Sciatic nerve (tissue), 2 donors: Measurements from ENCODE around the gene TLR7. TPM values are rescaled to one million over a fixed set of nuclear protein-coding genes. Genes with fewer than 3 reads are reported as not detected.
A peak's percentile ranks its signal among the peaks of the same experiment; 100 is the strongest.

Experiments used
- ATAC-seq: fragments of 200-7000 bp; cut with Tn5 transposase; one replicate; pipeline ENCODE4 v1.9.1; 2020; ENCODE audit warnings: mild to moderate bottlenecking, moderate library complexity
- DNase-seq: peaks from one replicate; pipeline ENCODE4 v3.0.0-alpha.2; 2020; ENCODE audit warnings: low spot score
- intact Hi-C: fragments of 100-400 bp; cut with DNase I; formaldehyde crosslinking; loops from one replicate; pipeline ENCODE4 v1.14.2; 2022
- total RNA-seq: library from RNA; stranded (reverse); fragmentation: NEBNext Ultra II Directional; extraction: Animal tissue kit (Norgen Biotek cat#: 25700); gene quantifications from one replicate; pipeline ENCODE4 v1.2.1, GENCODE V29; 2021
- donor health status: DM: no; HTN: no; CAD: no.
- donor health status: DM: no; HTN: no; CAD: no.

The TLR7 gene
- 4.5 TPM for total RNA-seq

DNA sequence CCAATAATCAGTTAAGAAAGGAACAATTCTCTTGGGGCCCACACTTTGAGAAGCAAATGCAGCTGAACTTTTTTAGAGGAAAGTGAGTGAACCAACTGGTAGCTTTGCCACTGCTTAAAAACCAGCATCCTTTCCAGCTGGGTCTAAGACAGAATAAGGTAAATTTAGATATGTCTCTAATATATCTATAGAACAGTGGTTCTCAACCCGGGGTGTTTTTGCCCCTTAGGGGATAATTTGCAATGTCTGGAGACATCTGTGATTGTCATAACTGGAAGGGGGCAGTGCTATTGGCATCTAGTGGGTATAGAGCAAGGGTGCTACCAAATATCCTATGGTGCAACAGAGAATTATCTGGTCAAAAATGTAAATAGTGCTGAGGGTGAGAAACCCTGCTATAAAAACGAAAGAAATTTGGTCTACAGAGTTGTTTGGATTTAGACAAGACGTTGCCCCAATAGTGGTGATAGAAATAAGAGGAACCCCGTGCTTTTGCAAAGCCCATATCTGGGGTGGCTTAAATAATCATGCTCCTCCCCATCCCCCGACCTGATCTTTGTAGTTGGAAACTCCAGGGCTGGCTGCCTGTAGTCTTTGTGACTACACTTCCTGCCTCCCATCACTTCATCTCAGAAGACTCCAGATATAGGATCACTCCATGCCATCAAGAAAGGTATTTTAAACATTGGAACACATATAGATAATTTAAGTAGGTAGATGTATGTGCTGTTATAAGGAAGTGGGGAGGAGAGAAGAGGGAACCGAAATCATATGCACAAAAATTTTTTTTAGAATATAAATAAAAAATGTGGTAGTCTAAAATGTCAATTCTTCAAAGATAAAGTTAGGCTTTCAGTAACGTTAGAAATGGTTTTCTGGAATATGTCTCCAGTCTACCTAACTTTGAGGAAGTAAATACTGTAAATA, at the start of gene TLR7:
Gene TLR7, plus strand, starts transcription at position 622 of the 927 bp plus-strand sequence. CDS start 507 bp downstream, outside the sequence.
- DNase-seq (no peak), ATAC-seq (no peak)
- intact Hi-C loops = no loop called here

DNA sequence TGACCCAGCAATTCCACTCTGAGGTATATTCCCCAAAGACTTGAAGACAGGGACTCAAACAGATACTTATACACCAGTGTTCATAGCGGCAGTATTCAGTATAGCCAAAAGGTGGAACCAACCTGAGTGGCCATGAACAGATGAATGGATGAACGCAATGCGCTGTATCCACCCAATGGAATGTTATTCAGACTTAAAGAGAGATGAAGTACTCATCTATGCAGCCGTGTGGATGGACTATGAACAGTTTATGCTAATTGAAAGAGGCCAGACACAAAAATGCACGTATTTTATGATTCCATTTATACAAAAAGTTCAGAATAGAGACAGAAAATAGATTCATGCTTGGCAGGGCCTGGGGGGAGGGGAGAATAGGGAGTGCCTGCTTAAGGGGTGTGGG, 49.3 kb upstream of the TLR7 start:
- DNase-seq (no peak), ATAC-seq (no peak)
- intact Hi-C loops = no loop called here

DNA sequence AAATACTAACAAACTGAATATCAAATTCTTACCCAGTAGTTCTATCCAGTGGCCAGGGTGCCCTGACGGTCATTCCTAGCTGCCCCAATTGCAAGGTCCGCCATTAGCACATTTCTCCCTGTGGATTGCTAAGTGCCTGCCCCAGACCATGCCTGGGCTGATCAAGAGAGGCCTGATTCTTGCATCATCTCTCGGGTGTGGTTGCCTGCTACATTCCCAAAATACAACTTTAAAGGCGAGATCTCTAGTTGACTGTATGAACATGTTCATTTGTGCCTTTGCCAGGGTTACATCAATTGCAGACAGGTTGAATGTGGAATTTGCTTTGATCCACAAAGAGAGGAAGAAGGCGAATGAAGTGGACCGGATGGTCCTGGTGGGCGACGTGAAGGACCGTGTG, 47.6 kb upstream of the TLR7 start:
- DNase-seq (no peak), ATAC-seq (no peak)
- intact Hi-C loops = no loop called here

DNA sequence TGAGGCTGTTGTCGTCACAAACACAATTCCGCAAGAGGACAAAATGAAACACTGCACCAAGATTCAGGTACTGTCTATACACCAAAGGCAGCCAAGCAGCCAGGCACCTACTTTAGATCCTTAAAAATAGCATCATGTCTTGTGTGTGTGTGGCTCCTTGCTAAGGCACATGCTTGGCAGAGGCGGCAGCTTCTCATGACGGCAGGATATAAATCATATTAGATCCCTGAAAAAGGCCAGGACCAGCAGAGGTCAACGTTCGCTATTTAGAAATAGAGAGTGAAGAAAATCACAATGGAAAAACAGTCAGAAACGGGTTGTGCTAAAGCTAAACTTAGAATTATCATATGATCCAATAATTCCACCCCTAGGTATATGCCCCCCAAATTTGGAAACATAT, 46.1 kb upstream of the TLR7 start:
- intact Hi-C loops = no loop called here
- DNase-seq (no peak), ATAC-seq (no peak)

DNA sequence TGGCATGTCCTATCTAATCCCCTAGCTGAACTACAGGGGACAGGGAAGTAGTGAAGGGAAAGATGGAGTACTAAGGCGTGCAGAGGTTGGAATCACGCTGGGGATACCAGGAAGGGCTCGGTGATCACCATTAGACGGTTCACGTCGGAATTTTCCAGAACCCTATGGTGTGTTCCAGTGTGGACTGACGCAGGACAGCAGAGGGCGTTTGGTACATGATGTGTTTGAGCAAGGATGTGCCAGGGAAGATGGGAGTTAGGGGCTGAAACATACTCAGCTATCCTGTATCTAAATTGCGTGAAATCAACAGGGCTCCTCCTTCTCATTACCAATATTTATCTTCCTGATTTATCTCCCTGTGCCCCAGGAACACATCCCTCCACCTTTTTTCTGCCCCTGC, 41.9 kb upstream of the TLR7 start:
- DNase-seq = no peak
- ATAC-seq = no peak
- intact Hi-C loops = no loop called here

DNA sequence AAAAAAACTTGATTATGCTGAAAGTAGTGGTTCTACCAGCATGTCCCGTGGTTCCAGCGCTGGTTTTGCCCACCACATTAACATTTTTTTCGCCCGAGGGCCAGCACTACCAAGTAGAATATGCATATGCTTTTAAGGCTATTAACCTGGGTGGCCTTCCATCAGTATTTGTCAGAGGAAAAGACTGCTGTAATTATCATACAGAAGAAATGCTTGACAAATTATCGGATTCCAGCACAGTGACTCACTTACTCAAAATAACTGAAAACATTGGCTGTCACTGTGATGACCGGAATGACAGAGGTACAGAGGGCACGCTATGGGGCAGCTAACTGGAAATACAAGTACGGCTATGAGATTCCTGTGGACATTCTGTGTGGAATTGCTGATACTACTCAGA, 41.1 kb upstream of the TLR7 start:
- ATAC-seq = no peak
- DNase-seq = no peak
- intact Hi-C loops = no loop called here

DNA sequence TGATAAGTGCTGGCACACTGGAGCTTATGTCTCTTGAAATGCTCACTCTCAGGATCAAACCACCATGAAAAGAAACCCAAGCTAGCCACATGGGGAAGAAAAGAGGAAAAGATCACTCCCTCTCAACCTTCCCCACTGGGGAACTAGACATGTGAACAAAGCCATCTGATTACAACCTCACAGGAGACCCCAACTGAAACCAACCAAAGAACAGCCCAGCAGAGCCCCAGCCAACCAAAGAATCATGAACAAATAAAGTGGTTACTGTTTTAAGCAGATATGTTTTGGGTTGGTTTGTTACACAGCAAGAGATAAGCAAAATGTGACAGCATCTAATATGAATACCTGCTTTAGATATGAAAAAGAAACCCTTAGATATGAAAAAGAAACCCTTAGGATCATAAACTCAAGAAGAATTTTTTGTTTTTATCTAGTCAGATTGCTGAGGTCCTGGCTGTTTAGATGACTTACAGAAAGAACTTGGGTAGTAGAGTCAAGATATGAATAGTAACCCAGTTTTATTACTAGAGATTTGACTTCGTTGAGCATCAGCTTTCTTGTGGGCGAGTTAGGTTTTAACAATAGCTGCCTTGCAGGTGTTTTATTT, 23.7 kb upstream of the TLR7 start:
- intact Hi-C loops = no loop called here
- DNase-seq (no peak), ATAC-seq (no peak)

DNA sequence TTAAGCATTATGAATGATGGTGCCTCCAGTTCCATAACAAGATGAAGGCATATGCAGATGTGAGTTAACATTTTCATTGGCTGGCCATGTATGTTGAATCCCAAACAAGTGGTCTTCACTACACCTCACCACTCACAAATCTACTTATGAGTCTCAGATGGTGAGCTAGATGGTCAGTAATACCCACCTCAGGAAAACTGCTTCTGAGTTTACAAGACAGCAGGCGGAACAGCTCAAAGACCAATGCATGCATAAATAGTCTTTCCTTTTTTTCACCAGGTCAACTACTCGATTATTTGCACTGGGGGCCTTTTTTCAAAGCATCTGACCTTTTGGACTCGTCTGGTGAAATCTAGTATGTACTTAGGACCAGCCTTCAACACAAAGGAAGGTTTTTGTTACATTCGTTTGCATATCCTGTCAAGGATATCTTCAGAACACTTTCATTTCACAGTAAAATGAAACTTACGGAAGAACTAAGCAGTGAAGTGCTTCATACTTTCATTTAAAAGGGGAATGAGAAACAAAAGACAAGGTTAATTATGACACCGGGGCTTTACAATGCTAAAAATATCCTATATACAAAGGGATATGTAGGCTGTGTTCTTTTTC, 23.1 kb upstream of the TLR7 start:
- intact Hi-C loops = no loop called here
- DNase-seq (no peak), ATAC-seq (no peak)

DNA sequence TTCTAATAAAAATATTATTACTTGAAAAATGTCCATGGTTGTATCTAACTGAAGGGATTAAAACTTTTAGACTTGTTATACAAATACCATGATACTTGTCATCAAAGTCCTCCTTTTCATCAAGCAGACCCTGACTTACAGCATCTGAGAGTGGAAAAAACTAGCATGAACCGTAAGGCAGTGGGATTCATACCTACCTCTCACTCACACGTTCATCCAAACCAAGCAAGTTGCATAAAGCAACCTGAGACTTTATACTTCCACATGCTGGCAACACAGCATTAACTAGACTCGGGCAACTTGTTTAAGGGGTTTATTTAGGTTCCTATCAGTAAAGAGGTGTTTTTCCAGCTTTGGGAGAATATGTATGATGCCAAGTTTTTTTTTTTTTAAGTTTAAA, 22.6 kb upstream of the TLR7 start:
- intact Hi-C loops = no loop called here
- no peak for ATAC-seq
- DNase-seq = no peak

DNA sequence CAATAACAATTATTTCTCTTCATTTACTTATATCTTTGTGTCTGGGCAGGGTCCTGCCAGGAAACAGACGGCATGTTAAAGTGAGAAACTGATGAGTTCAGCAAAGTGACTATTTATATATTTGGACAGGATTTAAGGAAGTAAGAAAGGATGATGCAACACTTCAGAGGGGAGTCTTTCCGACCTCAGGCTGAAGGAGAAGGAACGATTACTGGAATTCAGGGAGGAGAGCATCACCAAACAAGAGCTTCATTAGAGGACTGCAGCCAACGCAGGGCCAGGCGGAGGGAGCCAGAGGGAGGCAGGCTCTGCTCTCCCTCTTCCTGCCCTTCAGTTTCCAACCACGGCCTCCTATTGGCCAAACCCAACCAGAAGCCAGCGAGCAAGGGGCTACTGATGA, 1.5 kb upstream of the TLR7 start:
- DNase-seq (no peak), ATAC-seq (peak; percentile 32)
- intact Hi-C loops = no loop called here

DNA sequence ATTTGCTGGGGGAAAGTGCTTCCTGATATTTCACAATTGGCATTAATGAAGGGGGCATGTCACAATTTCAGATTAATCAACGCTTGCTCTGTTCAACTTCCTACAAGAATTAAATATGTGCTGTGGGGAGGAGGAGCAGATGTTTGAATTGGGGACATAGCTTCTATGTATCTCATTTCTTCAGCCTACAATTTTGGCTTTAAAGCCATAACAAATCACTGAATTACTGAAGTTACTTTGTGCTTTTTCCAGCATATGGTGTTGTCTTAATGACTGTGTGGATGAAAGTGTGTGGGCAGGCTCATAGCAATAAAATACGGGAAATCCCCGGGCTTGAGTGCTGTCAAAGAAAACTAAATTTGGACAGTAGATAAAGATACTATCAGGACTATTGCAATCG, 813 bp downstream of the TLR7 start:
- no peak for DNase-seq
- intact Hi-C loops = no loop called here
- ATAC-seq = no peak

DNA sequence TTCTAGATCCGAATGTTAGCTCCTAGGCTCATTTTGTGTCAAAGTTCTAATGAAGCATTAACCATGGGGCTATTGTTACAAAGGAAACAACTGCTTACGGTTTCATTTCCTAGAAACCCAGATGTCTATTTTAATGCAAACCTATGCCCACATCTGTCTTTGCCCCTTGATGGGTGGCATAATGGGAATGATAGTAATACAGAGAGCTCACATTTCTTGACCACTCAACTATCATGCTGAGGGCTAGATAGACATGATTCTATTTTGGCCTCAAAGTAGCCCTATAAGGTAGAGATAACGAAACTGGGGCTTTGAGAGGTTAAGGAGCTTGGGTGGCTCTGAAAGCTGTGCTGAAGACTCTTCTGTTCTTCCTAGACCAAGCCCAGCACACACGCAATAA, 1.9 kb downstream of the TLR7 start:
- DNase-seq = no peak
- intact Hi-C loops = no loop called here
- no peak for ATAC-seq

DNA sequence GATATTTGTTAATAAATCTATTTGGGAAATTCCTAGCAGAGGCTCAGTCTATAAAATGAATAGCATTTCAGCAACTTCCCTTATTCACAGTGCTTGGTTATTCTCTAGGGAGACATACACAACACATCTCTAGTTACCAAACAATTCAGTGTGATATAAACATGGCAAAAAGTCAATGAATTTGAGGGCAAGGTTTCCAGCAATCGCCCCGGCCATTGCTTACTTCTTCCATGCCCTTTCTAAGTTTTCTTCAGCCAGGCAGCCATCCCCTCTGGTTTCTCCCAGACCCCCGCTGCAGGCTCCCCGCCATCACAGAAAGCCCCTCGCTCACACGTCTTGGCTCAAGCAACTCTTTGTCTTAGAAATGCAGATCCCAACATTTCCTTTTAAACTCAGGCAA, 4.4 kb downstream of the TLR7 start:
- intact Hi-C loops = no loop called here
- ATAC-seq = no peak
- DNase-seq = no peak

DNA sequence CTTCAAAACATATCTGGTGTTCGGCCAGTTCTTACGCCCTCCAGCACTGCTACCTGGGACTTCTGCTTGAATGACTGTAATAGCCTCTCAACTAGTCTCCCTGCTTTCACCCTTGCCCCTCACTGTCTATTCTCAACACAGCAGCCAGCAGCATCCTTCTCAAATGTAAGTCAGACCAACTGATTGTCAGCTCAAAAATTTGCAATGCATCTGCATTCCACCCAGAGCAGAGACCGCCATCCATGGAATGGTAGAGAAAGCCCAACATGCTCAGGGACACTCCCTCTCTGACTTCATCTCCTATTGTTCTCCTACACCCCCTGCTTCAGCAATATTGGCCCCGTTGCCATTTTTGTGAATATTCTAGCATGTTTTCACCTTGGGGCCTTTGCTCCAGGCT, 5.9 kb downstream of the TLR7 start:
- ATAC-seq (no peak), DNase-seq (no peak)
- intact Hi-C loops = no loop called here

DNA sequence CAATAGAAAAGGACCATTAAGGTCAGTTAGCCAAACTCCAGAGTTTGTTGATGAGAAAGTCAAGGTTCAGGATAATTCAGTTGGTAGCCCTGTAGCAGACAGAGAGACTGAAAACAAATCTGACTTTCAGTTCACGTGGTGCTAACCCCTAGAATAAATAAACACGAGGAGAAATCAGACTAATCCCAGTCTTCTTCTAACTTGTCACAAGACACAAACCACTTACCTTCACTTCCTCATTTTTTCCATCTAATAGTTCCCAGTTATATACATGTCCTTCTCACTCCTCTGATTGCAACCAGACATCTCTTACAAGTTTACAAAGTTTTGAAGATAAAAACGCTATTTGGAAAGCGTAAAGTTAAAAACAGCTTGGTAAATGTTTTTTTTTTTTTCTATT, 7.7 kb downstream of the TLR7 start:
- no peak for ATAC-seq

DNA sequence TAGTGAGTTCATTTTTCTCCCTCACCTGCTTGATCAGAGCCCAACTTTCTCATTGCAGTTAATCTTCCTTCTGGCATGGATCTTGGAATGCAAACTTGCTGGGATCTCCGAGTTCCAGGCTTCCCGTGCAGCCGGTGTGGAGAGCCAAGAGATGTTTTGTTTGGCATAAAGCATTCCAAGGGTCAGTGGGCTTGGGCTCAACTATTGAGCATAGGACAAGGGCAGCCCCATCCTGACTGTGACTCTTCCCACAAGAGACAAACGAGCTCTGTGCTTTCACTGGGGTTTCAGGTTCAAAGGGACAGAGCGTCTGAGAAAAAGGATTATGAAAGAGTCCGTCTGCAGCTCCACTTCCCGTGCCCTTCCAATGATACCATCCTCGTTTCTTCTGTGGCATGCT, 10.5 kb downstream of the TLR7 start:
- ATAC-seq = no peak
- no peak for DNase-seq
- intact Hi-C loops = no loop called here

More for the DNA sequence above, 7.7 kb downstream of the TLR7 start:
- DNase-seq = no peak
- intact Hi-C loops = no loop called here

DNA sequence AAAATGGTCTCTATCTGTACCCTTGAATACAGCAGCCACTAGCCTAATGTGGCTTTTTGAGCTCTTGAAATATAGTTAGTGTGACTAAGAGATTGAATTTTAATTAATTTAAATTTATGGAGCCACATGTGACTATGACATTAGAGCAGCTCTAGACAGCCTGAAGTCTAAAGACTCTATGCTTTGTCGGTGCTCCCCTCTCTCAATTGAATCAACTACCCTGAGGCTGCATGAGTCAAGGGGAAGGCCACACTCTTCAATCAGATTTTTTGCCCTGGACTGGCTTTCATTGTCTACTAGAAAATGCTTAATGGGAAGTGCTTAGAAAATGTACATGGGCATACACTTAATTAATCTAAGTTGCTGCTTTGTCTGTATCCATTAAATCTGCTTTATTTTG, 11.7 kb downstream of the TLR7 start:
- DNase-seq (no peak), ATAC-seq (no peak)
- intact Hi-C loops = no loop called here

DNA sequence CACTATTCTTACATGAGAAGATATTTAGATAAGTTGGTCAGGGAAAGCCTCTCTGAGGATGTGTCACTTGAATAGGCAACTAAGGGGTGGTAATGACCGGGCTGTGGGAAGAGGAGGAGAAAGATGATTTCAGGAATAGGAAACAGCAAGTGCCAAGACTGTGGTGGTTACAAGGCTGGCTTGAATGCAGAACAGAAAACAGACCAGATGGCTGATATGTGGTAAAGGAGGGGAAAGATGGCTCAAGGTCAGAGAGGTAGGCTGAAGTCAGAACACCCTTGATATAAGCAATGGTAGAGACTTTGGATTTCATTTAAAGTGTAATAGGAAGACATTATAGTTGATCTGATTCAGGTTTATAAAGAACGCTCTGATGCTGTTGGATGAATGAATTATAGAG, 15.0 kb downstream of the TLR7 start:
- intact Hi-C loops = no loop called here
- ATAC-seq (no peak), DNase-seq (no peak)

DNA sequence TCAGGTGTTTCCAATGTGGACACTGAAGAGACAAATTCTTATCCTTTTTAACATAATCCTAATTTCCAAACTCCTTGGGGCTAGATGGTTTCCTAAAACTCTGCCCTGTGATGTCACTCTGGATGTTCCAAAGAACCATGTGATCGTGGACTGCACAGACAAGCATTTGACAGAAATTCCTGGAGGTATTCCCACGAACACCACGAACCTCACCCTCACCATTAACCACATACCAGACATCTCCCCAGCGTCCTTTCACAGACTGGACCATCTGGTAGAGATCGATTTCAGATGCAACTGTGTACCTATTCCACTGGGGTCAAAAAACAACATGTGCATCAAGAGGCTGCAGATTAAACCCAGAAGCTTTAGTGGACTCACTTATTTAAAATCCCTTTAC, 18.6 kb downstream of the TLR7 start:
- no peak for DNase-seq
- intact Hi-C loops = no loop called here

DNA sequence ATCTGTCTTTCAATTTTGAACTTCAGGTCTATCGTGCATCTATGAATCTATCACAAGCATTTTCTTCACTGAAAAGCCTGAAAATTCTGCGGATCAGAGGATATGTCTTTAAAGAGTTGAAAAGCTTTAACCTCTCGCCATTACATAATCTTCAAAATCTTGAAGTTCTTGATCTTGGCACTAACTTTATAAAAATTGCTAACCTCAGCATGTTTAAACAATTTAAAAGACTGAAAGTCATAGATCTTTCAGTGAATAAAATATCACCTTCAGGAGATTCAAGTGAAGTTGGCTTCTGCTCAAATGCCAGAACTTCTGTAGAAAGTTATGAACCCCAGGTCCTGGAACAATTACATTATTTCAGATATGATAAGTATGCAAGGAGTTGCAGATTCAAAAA, 19.7 kb downstream of the TLR7 start:
- intact Hi-C loops = no loop called here
- no peak for DNase-seq
- no peak for ATAC-seq

More for the DNA sequence above, 18.6 kb downstream of the TLR7 start:
- peak; percentile 50 for ATAC-seq
